Epithelial cell of proximal tubule (primary cell): ENCODE results near the gene TNFRSF18. TPM values are rescaled to one million over a fixed set of nuclear protein-coding genes. Genes with fewer than 3 reads are reported as not detected.

Source experiments
- DNase-seq: peaks from one replicate; pipeline ENCODE4 v3.0.0-alpha.2; 2011; ENCODE audit warnings: low read depth
- H3K4me3 ChIP-seq: 2 replicates; pipeline ENCODE4 v1.5.1; 2011; ENCODE audit warnings: low read depth, mild to moderate bottlenecking, low read length
- total RNA-seq: library from RNA; depleted of rRNA; stranded (reverse); fragments of >200 nt; gene quantifications from 2 replicates; pipeline ENCODE4 v1.2.3, GENCODE V29; 2015
- TF ChIP-seq, protein P1 (sequence below): conservative IDR thresholded peaks from 2 replicates; pipeline ENCODE4 v1.5.1; 2012; ENCODE audit warnings: low read depth, mild to moderate bottlenecking, low read length

The TNFRSF18 gene, protein sequence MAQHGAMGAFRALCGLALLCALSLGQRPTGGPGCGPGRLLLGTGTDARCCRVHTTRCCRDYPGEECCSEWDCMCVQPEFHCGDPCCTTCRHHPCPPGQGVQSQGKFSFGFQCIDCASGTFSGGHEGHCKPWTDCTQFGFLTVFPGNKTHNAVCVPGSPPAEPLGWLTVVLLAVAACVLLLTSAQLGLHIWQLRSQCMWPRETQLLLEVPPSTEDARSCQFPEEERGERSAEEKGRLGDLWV
- total RNA-seq: 0.65 and 3.1 TPM in 2 replicates

DNA sequence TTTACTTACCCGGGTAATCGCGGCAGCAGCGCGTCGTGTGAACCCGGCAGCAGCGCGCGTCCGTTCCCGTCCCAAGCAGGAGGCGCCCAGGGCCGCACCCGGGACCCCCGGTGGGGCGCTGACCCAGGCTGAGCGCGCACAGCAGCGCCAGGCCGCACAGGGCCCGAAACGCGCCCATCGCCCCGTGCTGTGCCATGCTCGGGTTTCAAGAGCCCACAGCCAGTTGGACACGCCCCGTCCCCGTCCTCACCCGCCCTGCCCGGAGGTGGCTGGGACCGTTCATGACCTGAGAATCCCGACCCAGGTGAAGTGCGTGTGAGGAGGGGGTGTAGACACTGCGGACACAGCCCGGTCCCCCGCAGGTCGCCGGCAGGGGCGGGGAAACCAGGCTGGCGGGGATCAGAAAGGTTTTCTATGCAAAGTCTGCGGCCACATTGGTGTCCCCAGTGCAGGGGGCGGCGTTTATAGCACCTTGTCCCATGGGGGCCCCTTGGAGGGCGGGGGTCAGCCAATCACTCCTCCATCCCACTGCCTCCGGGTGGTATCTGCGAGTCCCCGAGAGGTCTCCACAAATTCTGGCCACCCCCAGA lies at the start of gene TNFRSF18:
Gene TNFRSF18 (minus strand): TSS at position 217 of the 590 bp plus-strand sequence. CDS start 21 bp downstream, at position 196.
- peak within 1 kb of the TSS; percentile 5 for H3K4me3 ChIP-seq
- TF ChIP-seq, protein P1, sequence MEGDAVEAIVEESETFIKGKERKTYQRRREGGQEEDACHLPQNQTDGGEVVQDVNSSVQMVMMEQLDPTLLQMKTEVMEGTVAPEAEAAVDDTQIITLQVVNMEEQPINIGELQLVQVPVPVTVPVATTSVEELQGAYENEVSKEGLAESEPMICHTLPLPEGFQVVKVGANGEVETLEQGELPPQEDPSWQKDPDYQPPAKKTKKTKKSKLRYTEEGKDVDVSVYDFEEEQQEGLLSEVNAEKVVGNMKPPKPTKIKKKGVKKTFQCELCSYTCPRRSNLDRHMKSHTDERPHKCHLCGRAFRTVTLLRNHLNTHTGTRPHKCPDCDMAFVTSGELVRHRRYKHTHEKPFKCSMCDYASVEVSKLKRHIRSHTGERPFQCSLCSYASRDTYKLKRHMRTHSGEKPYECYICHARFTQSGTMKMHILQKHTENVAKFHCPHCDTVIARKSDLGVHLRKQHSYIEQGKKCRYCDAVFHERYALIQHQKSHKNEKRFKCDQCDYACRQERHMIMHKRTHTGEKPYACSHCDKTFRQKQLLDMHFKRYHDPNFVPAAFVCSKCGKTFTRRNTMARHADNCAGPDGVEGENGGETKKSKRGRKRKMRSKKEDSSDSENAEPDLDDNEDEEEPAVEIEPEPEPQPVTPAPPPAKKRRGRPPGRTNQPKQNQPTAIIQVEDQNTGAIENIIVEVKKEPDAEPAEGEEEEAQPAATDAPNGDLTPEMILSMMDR: no peak
- DNase-seq: no peak

DNA sequence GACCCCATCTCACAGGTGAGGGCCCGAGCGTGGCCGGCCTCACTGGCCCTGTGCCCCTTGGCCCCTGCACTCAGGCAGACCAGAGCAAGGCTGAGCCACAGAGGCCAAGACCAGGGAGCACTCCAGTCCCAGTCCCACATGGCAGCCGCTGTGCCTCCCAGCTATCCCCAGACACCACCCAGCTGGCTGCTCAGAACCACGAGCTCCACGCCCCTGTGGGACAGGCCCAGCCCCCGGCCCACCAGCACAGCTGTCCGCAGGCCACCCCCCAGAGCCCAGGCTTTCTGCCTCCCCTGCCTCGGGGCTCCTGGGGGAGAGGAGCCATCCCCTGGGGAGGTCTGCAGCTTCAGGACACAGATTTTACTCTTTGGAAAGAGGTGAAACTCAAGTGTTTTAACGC lies 49.2 kb upstream of the TNFRSF18 start:
- no peak overlapping the region for H3K4me3 ChIP-seq
- DNase-seq: no peak
- TF ChIP-seq, protein P1: no peak

DNA sequence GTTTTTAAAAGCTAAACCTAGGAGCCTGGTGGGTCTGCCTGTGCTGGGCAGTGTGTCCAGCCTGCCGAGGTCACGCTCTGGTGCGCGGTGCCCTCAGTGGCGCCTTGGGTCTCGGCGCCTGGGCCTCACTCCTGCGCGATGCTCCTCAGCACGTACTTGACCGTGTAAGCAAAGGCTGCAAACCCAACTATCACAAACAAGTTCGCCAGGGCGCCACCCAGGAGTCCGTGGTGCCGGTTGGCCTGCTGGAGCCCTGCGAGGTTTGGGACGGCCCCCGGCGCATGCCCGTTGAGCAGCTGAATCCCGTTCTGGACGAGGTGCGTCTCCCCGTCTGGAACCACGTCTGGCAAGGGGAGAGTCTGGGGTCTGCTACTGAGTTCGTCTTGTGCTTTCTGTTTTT lies 48.7 kb upstream of the TNFRSF18 start:
- TF ChIP-seq, protein P1: no peak
- no peak overlapping the region for H3K4me3 ChIP-seq
- DNase-seq: no peak

DNA sequence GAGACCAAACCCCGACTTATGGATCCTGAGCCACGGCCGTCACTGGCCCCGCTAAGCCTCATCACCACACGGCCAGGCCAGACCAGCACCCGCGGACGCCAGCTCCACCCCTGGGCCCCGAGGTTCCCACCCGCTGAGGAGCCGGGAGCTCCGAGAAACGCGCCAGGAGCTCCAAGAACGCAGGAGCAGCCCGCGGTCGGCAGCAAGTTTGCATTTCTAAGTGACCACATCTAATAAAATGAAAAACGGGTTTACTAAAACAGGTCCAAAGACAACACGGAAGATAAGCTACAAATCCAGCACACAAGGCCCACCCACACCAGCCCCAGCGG lies 48.2 kb upstream of the TNFRSF18 start:
- TF ChIP-seq, protein P1: no peak
- no peak for DNase-seq
- no peak overlapping the region for H3K4me3 ChIP-seq

DNA sequence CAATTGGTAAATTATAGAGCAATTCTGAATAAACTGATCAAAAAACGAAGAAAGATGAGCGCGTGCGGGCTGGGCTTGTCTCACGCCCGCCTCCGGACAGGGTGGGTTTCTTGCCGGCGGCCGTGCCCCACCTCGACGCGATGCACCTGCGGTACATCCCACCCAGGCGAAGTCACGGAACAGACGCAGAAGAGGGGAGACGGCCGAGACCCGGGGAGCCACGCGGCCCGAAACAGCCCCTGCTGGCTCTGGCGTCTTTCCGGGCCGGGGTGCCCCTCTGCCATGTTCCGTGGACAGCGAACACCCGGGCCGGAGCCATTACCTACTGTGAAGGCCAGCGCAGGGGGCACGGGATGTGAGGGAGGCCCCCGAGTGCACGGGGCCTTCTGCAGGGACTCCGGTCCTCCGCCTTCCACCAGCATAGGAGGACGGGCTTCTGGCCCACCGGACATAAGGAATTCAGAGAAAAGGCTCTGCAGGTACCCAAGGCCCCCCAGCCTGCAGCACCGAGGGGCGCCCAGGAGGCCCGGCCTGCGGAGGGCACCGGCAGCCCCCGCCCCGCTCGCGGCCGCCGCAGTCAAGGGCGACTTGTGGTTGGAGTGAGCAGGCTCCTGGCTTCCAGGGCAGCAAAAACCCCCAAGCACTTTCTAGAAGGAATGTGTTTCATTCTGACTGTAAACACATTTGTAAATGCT lies 47.7 kb upstream of the TNFRSF18 start:
- no peak overlapping the region for H3K4me3 ChIP-seq
- DNase-seq: no peak
- TF ChIP-seq, protein P1: no peak

DNA sequence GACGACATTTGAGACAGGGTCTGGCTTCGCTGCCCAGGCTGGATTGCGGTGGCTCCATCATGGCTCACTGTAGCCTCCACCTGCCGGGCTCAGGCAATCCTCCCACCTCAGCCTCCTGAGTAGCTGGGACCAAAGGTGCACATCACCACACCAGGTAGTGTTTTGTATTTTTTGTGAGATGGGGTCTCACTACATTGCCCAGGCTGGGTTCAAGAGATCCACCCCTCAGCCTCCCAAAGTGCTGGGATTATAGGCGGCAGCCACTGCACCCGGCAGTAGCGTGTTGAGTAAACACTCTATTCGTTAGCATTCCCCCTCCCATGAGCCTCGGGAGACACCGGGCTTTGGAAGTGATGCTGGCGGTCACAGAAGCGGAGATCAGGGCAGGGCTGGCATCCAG lies 46.9 kb upstream of the TNFRSF18 start:
- no peak overlapping the region for H3K4me3 ChIP-seq
- no peak for DNase-seq
- TF ChIP-seq, protein P1: no peak
